Measurements from ENCODE around the gene HOXB8.

The HOXB8 gene

DNA sequence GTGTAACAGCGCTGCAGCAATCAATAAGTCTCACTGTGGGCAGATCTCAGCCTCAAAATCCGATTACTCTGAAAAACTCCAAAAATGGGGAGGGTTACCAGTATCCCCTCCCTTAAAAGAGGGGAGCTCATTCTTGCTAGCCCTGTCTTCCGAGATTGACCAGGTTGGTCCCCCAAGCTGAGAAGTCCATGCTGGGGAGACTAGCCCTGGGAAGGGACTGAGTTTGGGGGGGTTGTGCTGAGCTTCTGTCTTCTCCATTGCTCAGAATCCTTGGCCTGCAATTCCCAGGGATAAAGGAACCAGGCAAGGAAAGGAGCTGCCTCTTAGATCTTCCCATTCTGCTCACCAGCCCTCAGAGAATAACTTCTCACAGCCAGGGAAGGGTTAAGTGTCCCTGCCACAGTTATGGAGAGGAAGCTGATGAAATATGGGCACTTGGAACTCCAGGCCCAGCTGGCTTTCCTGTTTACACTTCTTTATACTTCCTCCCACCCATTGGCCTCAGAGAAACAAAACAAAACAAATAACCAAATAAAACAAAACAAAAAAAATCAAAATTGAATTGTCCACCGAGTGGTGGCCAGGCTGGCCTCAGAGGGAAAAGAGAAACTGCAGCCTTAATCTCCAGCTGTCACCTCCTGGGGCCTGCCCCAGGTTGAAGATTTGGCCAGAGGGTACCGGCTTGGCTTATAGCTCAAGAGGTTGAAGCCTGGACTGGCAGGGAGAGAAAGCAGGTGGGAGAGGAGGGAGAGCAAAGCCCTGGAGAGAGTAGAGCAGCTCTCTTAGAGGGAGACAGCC, 27.6 kb downstream of the HOXB8 start:
- no peak overlapping the region for H3K4me3 ChIP-seq (ENCODE audit: low read length)
- TF ChIP-seq ZNF274 (IDR thresholded peaks at IDR 0.05; ENCODE audit: low read depth, low read length): no peak

GRCh38 chr17:48586355-48587258, 28.5 kb downstream of the HOXB8 start:
- peak overlapping the region; percentile 67 for H3K4me3 ChIP-seq (ENCODE audit: low read length)
- TF ChIP-seq ZNF274 (IDR thresholded peaks at IDR 0.05; ENCODE audit: low read depth, low read length): no peak

DNA sequence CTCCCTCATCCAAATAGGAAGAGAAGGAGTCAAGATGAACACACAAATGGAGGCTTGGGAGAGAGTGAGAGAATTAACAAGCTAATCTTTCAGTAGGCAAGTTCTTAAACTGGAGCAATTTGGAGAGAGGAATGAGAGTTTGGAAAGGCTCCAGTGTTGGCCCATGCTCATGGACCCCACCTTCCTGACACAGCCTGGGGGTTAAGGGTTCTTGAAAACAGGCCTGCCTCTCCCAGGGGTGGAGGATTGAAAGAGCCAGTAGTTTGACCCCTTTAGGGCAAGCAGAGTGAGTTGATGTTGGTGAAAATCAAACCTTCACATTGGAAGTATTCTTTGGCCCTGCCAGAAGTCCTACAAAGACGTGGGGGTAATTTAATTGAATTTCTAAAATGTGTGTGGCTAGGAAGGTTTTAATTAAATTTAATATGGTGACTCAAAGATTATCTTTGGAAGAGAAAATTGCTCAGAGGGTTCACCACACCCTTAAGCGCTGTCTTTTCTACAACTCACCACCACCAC, 30.8 kb downstream of the HOXB8 start:
- no peak overlapping the region for H3K4me3 ChIP-seq (ENCODE audit: low read length)
- no peak for TF ChIP-seq ZNF274 (IDR thresholded peaks at IDR 0.05; ENCODE audit: low read depth, low read length)

GRCh38 chr17:48583708-48584222, 31.3 kb downstream of the HOXB8 start:
- no peak overlapping the region for H3K4me3 ChIP-seq (ENCODE audit: low read length)
- no peak for TF ChIP-seq ZNF274 (IDR thresholded peaks at IDR 0.05; ENCODE audit: low read depth, low read length)

- peak overlapping the region; percentile 44; the same call in 1 of the 2 replicates for H3K4me3 ChIP-seq (ENCODE audit: low read length)
- no peak for TF ChIP-seq ZNF274 (IDR thresholded peaks at IDR 0.05; ENCODE audit: low read depth, low read length)
These were observed 32.4 kb downstream of the HOXB8 start for GRCh38 chr17:48582750-48583069.

GRCh38 chr17:48579760-48580554, 35.1 kb downstream of the HOXB8 start:
- TF ChIP-seq ZNF274 (IDR thresholded peaks at IDR 0.05; ENCODE audit: low read depth, low read length): no peak
- H3K4me3 ChIP-seq (ENCODE audit: low read length): peak overlapping the region; percentile 79; the same call in 1 of the 2 replicates

DNA sequence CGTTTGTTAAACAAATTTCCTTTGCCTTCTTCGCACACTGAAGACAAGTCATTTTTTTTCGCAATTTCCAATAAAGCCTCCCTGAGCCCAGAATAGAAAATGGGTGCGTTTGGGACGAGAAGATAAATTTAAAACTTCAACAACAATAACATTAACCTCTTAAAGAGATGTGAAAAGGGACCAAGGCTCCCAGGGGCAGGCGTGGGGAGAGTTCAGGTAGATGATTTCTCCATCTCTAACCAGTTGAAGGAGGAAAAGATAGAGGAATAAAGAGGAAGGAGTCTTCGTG, 35.7 kb downstream of the HOXB8 start:
- H3K4me3 ChIP-seq (ENCODE audit: low read length): peak overlapping the region; percentile 79; the same call in 1 of the 2 replicates
- no peak for TF ChIP-seq ZNF274 (IDR thresholded peaks at IDR 0.05; ENCODE audit: low read depth, low read length)

DNA sequence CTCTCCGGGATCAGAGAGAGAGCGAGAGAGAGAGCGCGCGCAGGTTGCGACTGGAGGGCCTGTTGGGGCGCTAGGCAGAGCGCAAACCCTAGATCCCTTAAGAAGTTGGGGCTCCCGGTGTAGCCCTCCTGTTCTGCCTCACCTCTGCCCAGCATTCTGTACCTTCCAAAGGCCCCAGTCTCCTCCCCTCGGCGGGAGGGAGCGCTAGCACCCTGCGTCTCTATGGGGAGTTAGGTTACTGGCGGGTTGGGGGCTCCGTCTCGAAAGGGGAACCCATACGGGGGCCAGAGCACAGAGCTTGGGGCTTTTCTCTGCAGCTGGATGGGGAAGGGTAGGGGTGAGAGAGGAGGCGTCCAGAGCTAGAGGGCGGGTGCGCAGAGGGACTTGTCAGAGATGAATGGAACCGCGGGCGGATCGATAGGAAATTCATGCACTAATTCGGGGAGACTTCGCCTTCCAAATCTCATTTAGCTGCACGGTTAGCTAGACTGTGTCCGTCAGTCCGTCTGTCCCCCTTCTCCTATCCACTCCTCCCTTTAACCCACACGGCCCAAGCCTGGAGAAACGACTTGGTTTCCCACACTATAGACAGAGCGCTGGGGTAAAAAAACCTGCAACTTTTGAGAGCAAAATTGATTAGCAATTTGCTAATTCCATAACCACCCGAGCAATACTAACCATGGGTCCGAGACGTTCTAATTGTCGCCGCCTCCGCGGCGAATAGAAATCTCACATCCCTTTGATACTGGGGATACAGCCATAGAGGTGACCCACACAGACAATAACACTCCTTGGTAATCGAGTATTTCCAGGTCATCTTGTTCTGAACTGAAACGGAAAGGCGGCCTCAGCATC, 36.2 kb downstream of the HOXB8 start:
- peak overlapping the region; percentile 79 for H3K4me3 ChIP-seq (ENCODE audit: low read length)
- no peak for TF ChIP-seq ZNF274 (IDR thresholded peaks at IDR 0.05; ENCODE audit: low read depth, low read length)

- peak within 1 kb of the TSS; percentile 79 for H3K4me3 ChIP-seq (ENCODE audit: low read length)
- TF ChIP-seq ZNF274 (IDR thresholded peaks at IDR 0.05; ENCODE audit: low read depth, low read length): no peak
These were observed 37.0 kb downstream of the HOXB8 start, which contains the start of gene HOXB4 for GRCh38 chr17:48577946-48578615. TSS of gene HOXB4 (minus strand) at chr17:48578350. CDS start at chr17:48578319, 31 bp downstream.

DNA sequence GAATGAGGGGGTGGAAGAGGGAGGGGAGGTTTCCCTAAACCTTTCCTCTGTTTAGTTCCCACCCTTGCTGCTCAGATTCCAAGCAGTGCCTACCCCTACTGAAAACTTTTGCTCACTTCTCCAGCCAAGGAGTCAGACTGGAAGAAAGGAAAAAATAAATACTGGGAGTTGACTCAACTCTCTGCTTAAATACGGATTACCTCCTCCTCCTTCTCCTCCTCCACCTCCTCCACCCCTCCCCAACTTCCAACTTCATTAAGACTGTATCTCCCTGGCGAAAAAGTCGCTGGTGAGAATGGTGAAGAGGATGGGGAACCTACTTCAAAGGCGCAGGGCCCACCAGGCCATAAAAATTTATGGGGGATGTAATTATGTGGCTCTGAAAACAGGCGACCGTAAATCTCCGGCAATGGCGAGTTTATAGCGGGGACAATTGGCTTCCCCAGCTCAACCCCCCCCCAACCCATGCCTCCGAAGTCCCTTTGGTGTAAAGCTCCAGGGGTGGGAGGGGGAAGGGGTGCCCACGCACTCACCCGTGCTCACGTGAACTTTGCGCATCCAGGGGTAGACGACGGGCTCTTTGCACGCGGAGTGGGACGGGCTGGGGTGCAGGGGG, 37.7 kb downstream of the HOXB8 start:
- no peak for TF ChIP-seq ZNF274 (IDR thresholded peaks at IDR 0.05; ENCODE audit: low read depth, low read length)
- peak overlapping the region; percentile 79 for H3K4me3 ChIP-seq (ENCODE audit: low read length)

GRCh38 chr17:48576479-48577309, 38.4 kb downstream of the HOXB8 start:
- no peak for TF ChIP-seq ZNF274 (IDR thresholded peaks at IDR 0.05; ENCODE audit: low read depth, low read length)
- peak overlapping the region; percentile 79 for H3K4me3 ChIP-seq (ENCODE audit: low read length)

All from GM08714 (cell line).